Measurements from ENCODE around the gene PTPRD.

GRCh38 chr9:8284884-8285283, 2327.9 kb downstream of the PTPRD start:
- TF ChIP-seq, protein P1, sequence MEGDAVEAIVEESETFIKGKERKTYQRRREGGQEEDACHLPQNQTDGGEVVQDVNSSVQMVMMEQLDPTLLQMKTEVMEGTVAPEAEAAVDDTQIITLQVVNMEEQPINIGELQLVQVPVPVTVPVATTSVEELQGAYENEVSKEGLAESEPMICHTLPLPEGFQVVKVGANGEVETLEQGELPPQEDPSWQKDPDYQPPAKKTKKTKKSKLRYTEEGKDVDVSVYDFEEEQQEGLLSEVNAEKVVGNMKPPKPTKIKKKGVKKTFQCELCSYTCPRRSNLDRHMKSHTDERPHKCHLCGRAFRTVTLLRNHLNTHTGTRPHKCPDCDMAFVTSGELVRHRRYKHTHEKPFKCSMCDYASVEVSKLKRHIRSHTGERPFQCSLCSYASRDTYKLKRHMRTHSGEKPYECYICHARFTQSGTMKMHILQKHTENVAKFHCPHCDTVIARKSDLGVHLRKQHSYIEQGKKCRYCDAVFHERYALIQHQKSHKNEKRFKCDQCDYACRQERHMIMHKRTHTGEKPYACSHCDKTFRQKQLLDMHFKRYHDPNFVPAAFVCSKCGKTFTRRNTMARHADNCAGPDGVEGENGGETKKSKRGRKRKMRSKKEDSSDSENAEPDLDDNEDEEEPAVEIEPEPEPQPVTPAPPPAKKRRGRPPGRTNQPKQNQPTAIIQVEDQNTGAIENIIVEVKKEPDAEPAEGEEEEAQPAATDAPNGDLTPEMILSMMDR (conservative IDR thresholded peaks at IDR 0.05; ENCODE audit: low read depth in 2 of 2), result no peak
- TF ChIP-seq STAT1 (IDR thresholded peaks at IDR 0.05; ENCODE audit: unreplicated experiment) (no peak), EZH2 (IDR thresholded peaks at IDR 0.05; ENCODE audit: low read depth, unreplicated experiment) (no peak), JUNB (IDR thresholded peaks at IDR 0.05; ENCODE audit: unreplicated experiment) (no peak), CREB1 (CRISPR knock-in tag; IDR thresholded peaks at IDR 0.05; ENCODE audit: low read depth) (no peak), POLR2AphosphoS5 (IDR thresholded peaks at IDR 0.05; ENCODE audit: low read depth) (no peak), REST (IDR thresholded peaks at IDR 0.05; ENCODE audit: unreplicated experiment) (no peak), ETS1 (IDR thresholded peaks at IDR 0.05) (no peak), EZH2phosphoT487 (IDR thresholded peaks at IDR 0.05; ENCODE audit: unreplicated experiment) (no peak)
- TF ChIP-seq, protein P2, sequence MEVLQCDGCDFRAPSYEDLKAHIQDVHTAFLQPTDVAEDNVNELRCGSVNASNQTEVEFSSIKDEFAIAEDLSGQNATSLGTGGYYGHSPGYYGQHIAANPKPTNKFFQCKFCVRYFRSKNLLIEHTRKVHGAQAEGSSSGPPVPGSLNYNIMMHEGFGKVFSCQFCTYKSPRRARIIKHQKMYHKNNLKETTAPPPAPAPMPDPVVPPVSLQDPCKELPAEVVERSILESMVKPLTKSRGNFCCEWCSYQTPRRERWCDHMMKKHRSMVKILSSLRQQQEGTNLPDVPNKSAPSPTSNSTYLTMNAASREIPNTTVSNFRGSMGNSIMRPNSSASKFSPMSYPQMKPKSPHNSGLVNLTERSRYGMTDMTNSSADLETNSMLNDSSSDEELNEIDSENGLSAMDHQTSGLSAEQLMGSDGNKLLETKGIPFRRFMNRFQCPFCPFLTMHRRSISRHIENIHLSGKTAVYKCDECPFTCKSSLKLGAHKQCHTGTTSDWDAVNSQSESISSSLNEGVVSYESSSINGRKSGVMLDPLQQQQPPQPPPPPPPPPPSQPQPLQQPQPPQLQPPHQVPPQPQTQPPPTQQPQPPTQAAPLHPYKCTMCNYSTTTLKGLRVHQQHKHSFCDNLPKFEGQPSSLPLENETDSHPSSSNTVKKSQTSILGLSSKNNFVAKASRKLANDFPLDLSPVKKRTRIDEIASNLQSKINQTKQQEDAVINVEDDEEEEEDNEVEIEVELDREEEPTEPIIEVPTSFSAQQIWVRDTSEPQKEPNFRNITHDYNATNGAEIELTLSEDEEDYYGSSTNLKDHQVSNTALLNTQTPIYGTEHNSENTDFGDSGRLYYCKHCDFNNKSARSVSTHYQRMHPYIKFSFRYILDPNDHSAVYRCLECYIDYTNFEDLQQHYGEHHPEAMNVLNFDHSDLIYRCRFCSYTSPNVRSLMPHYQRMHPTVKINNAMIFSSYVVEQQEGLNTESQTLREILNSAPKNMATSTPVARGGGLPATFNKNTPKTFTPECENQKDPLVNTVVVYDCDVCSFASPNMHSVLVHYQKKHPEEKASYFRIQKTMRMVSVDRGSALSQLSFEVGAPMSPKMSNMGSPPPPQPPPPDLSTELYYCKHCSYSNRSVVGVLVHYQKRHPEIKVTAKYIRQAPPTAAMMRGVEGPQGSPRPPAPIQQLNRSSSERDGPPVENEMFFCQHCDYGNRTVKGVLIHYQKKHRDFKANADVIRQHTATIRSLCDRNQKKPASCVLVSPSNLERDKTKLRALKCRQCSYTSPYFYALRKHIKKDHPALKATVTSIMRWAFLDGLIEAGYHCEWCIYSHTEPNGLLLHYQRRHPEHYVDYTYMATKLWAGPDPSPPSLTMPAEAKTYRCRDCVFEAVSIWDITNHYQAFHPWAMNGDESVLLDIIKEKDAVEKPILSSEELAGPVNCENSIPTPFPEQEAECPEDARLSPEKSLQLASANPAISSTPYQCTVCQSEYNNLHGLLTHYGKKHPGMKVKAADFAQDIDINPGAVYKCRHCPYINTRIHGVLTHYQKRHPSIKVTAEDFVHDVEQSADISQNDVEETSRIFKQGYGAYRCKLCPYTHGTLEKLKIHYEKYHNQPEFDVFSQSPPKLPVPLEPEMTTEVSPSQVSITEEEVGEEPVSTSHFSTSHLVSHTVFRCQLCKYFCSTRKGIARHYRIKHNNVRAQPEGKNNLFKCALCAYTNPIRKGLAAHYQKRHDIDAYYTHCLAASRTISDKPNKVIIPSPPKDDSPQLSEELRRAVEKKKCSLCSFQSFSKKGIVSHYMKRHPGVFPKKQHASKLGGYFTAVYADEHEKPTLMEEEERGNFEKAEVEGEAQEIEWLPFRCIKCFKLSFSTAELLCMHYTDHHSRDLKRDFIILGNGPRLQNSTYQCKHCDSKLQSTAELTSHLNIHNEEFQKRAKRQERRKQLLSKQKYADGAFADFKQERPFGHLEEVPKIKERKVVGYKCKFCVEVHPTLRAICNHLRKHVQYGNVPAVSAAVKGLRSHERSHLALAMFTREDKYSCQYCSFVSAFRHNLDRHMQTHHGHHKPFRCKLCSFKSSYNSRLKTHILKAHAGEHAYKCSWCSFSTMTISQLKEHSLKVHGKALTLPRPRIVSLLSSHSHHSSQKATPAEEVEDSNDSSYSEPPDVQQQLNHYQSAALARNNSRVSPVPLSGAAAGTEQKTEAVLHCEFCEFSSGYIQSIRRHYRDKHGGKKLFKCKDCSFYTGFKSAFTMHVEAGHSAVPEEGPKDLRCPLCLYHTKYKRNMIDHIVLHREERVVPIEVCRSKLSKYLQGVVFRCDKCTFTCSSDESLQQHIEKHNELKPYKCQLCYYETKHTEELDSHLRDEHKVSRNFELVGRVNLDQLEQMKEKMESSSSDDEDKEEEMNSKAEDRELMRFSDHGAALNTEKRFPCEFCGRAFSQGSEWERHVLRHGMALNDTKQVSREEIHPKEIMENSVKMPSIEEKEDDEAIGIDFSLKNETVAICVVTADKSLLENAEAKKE (CRISPR knock-in tag; IDR thresholded peaks at IDR 0.05), result no peak
